Gastrocnemius medialis (tissue), 4 donors: ENCODE measurements around the gene ARHGAP24.

ENCODE experiments used
- POLR2A ChIP-seq, 2 donors: fragments of 450-650 bp; IDR thresholded peaks; one replicate each; pipeline ENCODE4 v1.6.1; 2017; ENCODE audit warnings: antibody characterized with exemption in 2 of 2, mild to moderate bottlenecking in 2 of 2, moderate library complexity in 2 of 2
- TF ChIP-seq, protein P1 (sequence below), 5 experiments: fragments of 450-650 bp in 3 of 5; fragments of 200-600 bp in 2 of 5; sonication (generic) in 2 of 5; IDR thresholded peaks in 4 of 5; conservative IDR thresholded peaks in 1 of 5; 1 replicate in 4 of 5; 2 replicates in 1 of 5; pipeline ENCODE4 v1.5.1; 2016 to 2019; ENCODE audit warnings: antibody characterized with exemption in 5 of 5, mild to moderate bottlenecking in 3 of 5, moderate library complexity in 3 of 5

DNA sequence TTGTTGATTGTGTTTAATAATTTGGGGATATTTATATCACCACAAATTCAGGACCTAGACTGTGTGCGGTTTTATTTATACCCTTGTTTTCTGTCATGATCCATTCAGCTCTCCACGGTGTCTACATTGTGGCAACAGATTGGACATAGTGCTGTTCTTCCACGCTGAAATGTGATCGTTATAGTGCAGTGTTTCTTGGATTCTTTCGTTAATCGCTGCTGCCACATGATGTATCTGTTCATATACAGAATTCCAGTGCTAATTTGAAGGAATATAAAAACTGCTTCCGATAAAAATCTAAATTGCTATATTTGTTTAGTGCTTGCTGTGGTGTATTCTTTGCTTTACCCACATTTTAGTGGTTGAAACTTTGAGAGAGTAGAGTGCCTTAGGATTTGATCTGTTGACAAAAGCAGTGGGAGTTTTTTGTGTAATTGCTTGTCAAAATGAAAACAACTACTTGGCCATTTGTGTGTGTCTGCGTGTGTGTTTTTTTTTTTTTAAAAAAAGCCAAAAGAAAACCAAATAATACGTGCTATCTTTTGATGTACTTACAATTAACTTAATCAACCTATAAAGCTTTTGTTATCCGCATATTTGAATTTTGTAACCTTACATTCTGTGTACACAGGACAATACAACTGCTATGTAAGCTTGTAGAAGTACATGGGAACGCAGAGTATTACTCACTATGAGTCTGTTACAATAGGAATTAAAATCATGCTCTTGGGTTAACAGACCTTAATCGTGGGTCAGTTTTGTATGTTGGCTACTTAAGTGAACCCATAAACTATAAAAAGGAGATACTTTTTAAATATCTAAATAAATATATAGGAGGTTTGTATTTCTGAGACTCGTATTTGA is 353.3 kb downstream of the ARHGAP24 start:
- TF ChIP-seq, protein P1, sequence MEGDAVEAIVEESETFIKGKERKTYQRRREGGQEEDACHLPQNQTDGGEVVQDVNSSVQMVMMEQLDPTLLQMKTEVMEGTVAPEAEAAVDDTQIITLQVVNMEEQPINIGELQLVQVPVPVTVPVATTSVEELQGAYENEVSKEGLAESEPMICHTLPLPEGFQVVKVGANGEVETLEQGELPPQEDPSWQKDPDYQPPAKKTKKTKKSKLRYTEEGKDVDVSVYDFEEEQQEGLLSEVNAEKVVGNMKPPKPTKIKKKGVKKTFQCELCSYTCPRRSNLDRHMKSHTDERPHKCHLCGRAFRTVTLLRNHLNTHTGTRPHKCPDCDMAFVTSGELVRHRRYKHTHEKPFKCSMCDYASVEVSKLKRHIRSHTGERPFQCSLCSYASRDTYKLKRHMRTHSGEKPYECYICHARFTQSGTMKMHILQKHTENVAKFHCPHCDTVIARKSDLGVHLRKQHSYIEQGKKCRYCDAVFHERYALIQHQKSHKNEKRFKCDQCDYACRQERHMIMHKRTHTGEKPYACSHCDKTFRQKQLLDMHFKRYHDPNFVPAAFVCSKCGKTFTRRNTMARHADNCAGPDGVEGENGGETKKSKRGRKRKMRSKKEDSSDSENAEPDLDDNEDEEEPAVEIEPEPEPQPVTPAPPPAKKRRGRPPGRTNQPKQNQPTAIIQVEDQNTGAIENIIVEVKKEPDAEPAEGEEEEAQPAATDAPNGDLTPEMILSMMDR (IDR thresholded peaks at IDR 0.05 in 4 of 5, conservative IDR thresholded peaks at IDR 0.05 in 1 of 5) = no peak
- no peak for TF ChIP-seq POLR2A (IDR thresholded peaks at IDR 0.05)
